Measurements from ENCODE around the gene IFT122.
"Not testable (repeated sequence)": the region's sequence is repeated elsewhere in the genome, so short reads cannot be mapped to it uniquely, and the experiment has no call there.

IFT122 gene

GRCh38 chr3:129536804-129537203 is 96.8 kb downstream of the IFT122 start:
- no peak for DNase-seq (ENCODE audit: low spot score)

GRCh38 chr3:129539206-129539605 is 99.2 kb downstream of the IFT122 start:
- no peak for DNase-seq (ENCODE audit: low spot score)

- DNase-seq (ENCODE audit: low spot score) = no peak
Observed at GRCh38 chr3:129540776-129541516, 100.9 kb downstream of the IFT122 start.

GRCh38 chr3:129542747-129543146 is 102.7 kb downstream of the IFT122 start:
- no peak for DNase-seq (ENCODE audit: low spot score)

- no peak for DNase-seq (ENCODE audit: low spot score)
Observed at GRCh38 chr3:129543156-129543790, 103.2 kb downstream of the IFT122 start, which contains the start of gene H1-8. Gene H1-8, plus strand, starts transcription at chr3:129543175. Its CDS starts 44 bp downstream, at chr3:129543219.

- no peak for DNase-seq (ENCODE audit: low spot score)
Observed at GRCh38 chr3:129543999-129544398, 104.0 kb downstream of the IFT122 start.

GRCh38 chr3:129545951-129546350 is 105.9 kb downstream of the IFT122 start:
- DNase-seq (ENCODE audit: low spot score) = not testable (repeated sequence)

- DNase-seq (ENCODE audit: low spot score) = no peak
Observed at GRCh38 chr3:129547241-129547640, 107.2 kb downstream of the IFT122 start.

GRCh38 chr3:129548104-129548965 is 108.3 kb downstream of the IFT122 start:
- DNase-seq (ENCODE audit: low spot score) = no peak

- DNase-seq (ENCODE audit: low spot score) = no peak
Observed at GRCh38 chr3:129549006-129549800, 109.2 kb downstream of the IFT122 start.

- no peak for DNase-seq (ENCODE audit: low spot score)
Observed at GRCh38 chr3:129549805-129550204, 109.8 kb downstream of the IFT122 start.

- no peak for DNase-seq (ENCODE audit: low spot score)
Observed at GRCh38 chr3:129552287-129553050, 112.4 kb downstream of the IFT122 start.

GRCh38 chr3:129553171-129553570 is 113.1 kb downstream of the IFT122 start:
- no peak for DNase-seq (ENCODE audit: low spot score)

- DNase-seq (ENCODE audit: low spot score) = no peak
Observed at GRCh38 chr3:129553719-129554118, 113.7 kb downstream of the IFT122 start.

GRCh38 chr3:129554356-129555152 is 114.5 kb downstream of the IFT122 start:
- no peak for DNase-seq (ENCODE audit: low spot score)

- DNase-seq (ENCODE audit: low spot score) = no peak
Observed at GRCh38 chr3:129555153-129555550, 115.1 kb downstream of the IFT122 start.

- no peak for DNase-seq (ENCODE audit: low spot score)
Observed at GRCh38 chr3:129555616-129556357, 115.8 kb downstream of the IFT122 start.

- DNase-seq (ENCODE audit: low spot score) = no peak
Observed at GRCh38 chr3:129556358-129556695, 116.3 kb downstream of the IFT122 start.

- DNase-seq (ENCODE audit: low spot score) = no peak
Observed at GRCh38 chr3:129556890-129557547, 117.0 kb downstream of the IFT122 start.

Measured in RKO (cell line).